Common myeloid progenitor, CD34-positive (primary cell): ENCODE measurements around the gene TUFT1.

Experiments
- CTCF ChIA-PET: fragments of 350-600 bp; sonication (Branson Sonifier 250); formaldehyde crosslinking; loops from one replicate; lab custom pipeline; 2021; ENCODE audit warnings: antibody characterized with exemption; lab: Charles Lee
- POLR2A ChIA-PET: fragments of 350-600 bp; sonication (Branson Sonifier 250); formaldehyde crosslinking; loops from one replicate; lab custom pipeline; 2021; ENCODE audit warnings: antibody characterized with exemption; lab: Charles Lee
- DNase-seq, 3 donors: peaks; one replicate each; pipeline versions ENCODE4 v3.0.0 to v3.0.0-alpha.2; 2013
- H3K27ac ChIP-seq, 2 experiments: 1 replicate in 1 of 2; 2 replicates in 1 of 2; pipeline ENCODE4 v1.7.0; 2013; ENCODE audit warnings: inconsistent platforms in 2 of 2, low read length in 2 of 2, mild to moderate bottlenecking in 2 of 2, low read depth in 1 of 2, moderate library complexity in 1 of 2; ENCODE audit not compliant: severe bottlenecking in 2 of 2, insufficient read depth in 1 of 2, poor library complexity in 1 of 2
- H3K27me3 ChIP-seq, 5 experiments: replicated peaks in 2 of 5; 1 replicate in 3 of 5; 2 replicates in 2 of 5; pipeline versions ENCODE4 v1.6.1 to v1.7.0; 2013; ENCODE audit warnings: low read length in 4 of 5, mild to moderate bottlenecking in 2 of 5, moderate library complexity in 2 of 5, inconsistent platforms in 1 of 5; ENCODE audit not compliant: insufficient read depth in 5 of 5, control insufficient read depth in 4 of 5
- H3K36me3 ChIP-seq, 4 experiments: 1 replicate in 2 of 4; 2 replicates in 2 of 4; pipeline versions ENCODE4 v1.6.1 to v1.7.0; 2013; ENCODE audit warnings: low read length in 3 of 4, control low read depth in 1 of 4, mild to moderate bottlenecking in 1 of 4; ENCODE audit not compliant: control insufficient read depth in 4 of 4, insufficient read depth in 4 of 4
- H3K4me1 ChIP-seq, 4 experiments: 1 replicate in 3 of 4; 2 replicates in 1 of 4; pipeline versions ENCODE4 v1.6.1 to v1.7.1; 2013; ENCODE audit warnings: low read length in 3 of 4, mild to moderate bottlenecking in 3 of 4, control low read depth in 1 of 4, inconsistent platforms in 1 of 4, moderate library complexity in 1 of 4; ENCODE audit not compliant: control insufficient read depth in 4 of 4, insufficient read depth in 4 of 4; ENCODE audit errors: control extremely low read depth in 1 of 4
- H3K4me3 ChIP-seq, 7 experiments: 1 replicate in 4 of 7; 2 replicates in 3 of 7; pipeline versions ENCODE4 v1.5.1 to v1.7.0; 2013; ENCODE audit warnings: mild to moderate bottlenecking in 7 of 7, low read length in 6 of 7, moderate library complexity in 6 of 7, inconsistent platforms in 2 of 7, low read depth in 2 of 7, control low read depth in 1 of 7; ENCODE audit not compliant: insufficient read depth in 4 of 7, control insufficient read depth in 1 of 7; ENCODE audit errors: extremely low read depth in 1 of 7
- H3K9me3 ChIP-seq, 5 experiments: 1 replicate in 4 of 5; 2 replicates in 1 of 5; pipeline versions ENCODE4 v1.6.1 to v1.7.1; 2013; ENCODE audit warnings: low read length in 4 of 5, mild to moderate bottlenecking in 2 of 5, inconsistent platforms in 1 of 5, low read depth in 1 of 5, moderate library complexity in 1 of 5; ENCODE audit not compliant: control insufficient read depth in 4 of 5, insufficient read depth in 2 of 5; ENCODE audit errors: control extremely low read depth in 1 of 5
- WGBS: methylation state at CpG from one replicate; pipeline ENCODE4 v1.1.5; 2013; ENCODE audit not compliant: insufficient coverage; 5-methylcytosine and 5-hydroxymethylcytosine counted together

TUFT1 gene

GRCh38 chr1:151541752-151542151 lies 1.6 kb downstream of the TUFT1 start:
- peaks cover 6 to 22% (median 20%) of the 10 kb centered on the region in 4 experiments for H3K4me1 ChIP-seq
- ChIA-PET POLR2A (no interaction called here), CTCF (interaction anchor here (0.6 to 1.2 kb wide), 3 partner anchors 100 to 986 kb away, joined by 3 read pairs; no protein-coding TSS in a partner anchor)
- H3K27me3 ChIP-seq, result peaks cover 0 to 10% (median 4%) of the 10 kb centered on the region in 5 experiments
- WGBS, result 93% methylated on average over 3 of the region's 5 CpGs
- no peak overlapping the region for H3K27ac ChIP-seq
- no peak for DNase-seq
- no peak overlapping the region for H3K4me3 ChIP-seq
- no peaks in the 10 kb centered on the region for H3K36me3 ChIP-seq
- H3K9me3 ChIP-seq, result no peaks in the 10 kb centered on the region

- Histone ChIP-seq H3K36me3 (no peaks in the 10 kb centered on the region), H3K4me3 (no peak overlapping the region), H3K4me1 (peaks cover 6 to 27% (median 20%) of the 10 kb centered on the region in 4 experiments), H3K27me3 (peaks cover 0 to 10% (median 4%) of the 10 kb centered on the region in 5 experiments), H3K27ac (no peak overlapping the region), H3K9me3 (no peaks in the 10 kb centered on the region)
- CTCF ChIA-PET, result no interaction called here
- no peak for DNase-seq
- POLR2A ChIA-PET, result no interaction called here
- 90% methylated on average over 2 of the region's 3 CpGs for WGBS
Observed at GRCh38 chr1:151542710-151543129, 2.6 kb downstream of the TUFT1 start.

DNA sequence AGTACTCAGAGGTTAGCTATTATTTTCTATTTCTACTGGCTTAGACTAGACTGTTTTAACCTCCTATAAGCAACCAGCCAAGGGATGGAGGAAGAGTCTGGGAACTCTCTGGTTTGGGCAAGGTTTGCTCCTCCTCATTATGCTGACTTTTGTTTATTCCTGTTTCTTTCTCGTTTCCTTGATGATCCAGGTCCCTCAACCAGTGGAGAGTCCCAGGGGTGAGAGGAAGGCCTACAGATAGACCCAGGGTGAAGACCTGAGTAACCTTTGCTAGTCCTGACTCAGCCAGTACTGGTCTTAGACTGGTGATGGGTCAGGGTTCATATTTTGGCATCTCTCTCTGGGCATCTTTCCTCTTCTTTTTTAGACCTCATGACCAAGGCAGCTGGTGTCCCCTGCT lies 5.4 kb downstream of the TUFT1 start:
- no peaks in the 10 kb centered on the region for H3K36me3 ChIP-seq
- H3K4me1 ChIP-seq, result peaks cover 0 to 17% (median 9%) of the 10 kb centered on the region in 4 experiments
- peaks cover 0 to 10% (median 4%) of the 10 kb centered on the region in 5 experiments for H3K27me3 ChIP-seq
- no peak for DNase-seq
- CTCF ChIA-PET, result no interaction called here
- H3K4me3 ChIP-seq, result no peak overlapping the region
- POLR2A ChIA-PET, result no interaction called here
- no peak overlapping the region for H3K27ac ChIP-seq
- no peaks in the 10 kb centered on the region for H3K9me3 ChIP-seq
- WGBS, result 100% methylated on average over 1 of the region's 1 CpG

GRCh38 chr1:151546011-151546925 lies 6.2 kb downstream of the TUFT1 start:
- peaks cover 0 to 10% (median 3%) of the 10 kb centered on the region in 4 experiments for H3K4me1 ChIP-seq
- 88% methylated on average over 1 of the region's 4 CpGs for WGBS
- no peaks in the 10 kb centered on the region for H3K36me3 ChIP-seq
- peaks cover 0 to 10% (median 4%) of the 10 kb centered on the region in 5 experiments for H3K27me3 ChIP-seq
- no peak overlapping the region for H3K27ac ChIP-seq
- ChIA-PET CTCF (no interaction called here), POLR2A (no interaction called here)
- no peak overlapping the region for H3K4me3 ChIP-seq
- H3K9me3 ChIP-seq, result no peaks in the 10 kb centered on the region
- DNase-seq, result no peak

DNA sequence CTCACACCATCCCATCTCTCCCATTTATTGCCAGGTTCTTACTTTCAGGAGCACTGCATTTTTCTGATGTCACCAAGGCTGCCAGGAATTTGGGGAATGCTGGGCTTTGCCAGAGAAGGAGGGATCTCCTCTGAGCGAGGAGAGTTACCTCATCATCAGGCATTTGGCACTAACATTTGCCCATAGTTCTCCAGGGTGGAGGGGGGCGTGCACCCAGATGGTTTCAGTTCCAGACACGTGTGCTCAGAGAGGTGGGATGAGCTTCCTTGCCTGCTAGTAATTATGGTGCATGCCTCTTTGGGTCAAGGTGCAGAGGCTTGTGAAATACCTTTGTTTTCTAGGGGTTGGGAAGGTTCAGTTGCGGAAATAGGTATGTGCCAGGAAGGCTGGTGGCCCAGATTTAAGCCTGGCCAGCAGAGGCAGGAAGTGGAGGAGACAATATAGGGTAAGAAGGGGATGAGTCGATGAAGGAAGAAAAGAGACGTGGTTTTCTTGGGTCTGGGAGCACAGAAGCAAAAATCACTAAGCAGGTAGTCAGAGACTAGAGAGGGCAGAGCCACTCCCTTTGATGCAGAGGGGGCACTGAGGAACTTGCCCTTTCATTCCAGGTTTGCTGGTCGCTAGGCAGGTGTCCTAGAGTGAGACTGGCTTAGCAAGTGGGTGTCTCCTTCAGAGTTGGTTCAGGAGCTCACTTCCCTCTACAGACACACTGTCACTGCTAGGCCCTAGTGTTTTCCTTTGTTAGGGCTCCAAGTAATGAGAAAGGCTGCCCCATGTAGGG lies 7.2 kb downstream of the TUFT1 start:
- H3K27me3 ChIP-seq, result peaks cover 0 to 4% (median 0%) of the 10 kb centered on the region in 5 experiments
- no peak for DNase-seq
- WGBS, result 94% methylated on average over 7 of the region's 7 CpGs
- H3K27ac ChIP-seq, result no peak overlapping the region
- peaks cover 0 to 8% (median 0%) of the 10 kb centered on the region in 4 experiments for H3K4me1 ChIP-seq
- H3K9me3 ChIP-seq, result no peaks in the 10 kb centered on the region
- no peak overlapping the region for H3K4me3 ChIP-seq
- POLR2A ChIA-PET, result no interaction called here
- CTCF ChIA-PET, result no interaction called here
- H3K36me3 ChIP-seq, result no peaks in the 10 kb centered on the region

GRCh38 chr1:151547900-151548230 lies 7.8 kb downstream of the TUFT1 start:
- H3K4me3 ChIP-seq, result no peak overlapping the region
- H3K27me3 ChIP-seq, result peaks cover 0 to 1% (median 0%) of the 10 kb centered on the region in 5 experiments
- H3K36me3 ChIP-seq, result no peaks in the 10 kb centered on the region
- H3K9me3 ChIP-seq, result no peaks in the 10 kb centered on the region
- CTCF ChIA-PET, result interaction anchor here (1.1 kb wide), 1 partner anchor 46 kb away, joined by 3 read pairs; no protein-coding TSS in a partner anchor
- DNase-seq, result no peak
- POLR2A ChIA-PET, result interaction anchor here (0.6 kb wide), 1 partner anchor 203 kb away, joined by 6 read pairs; no protein-coding TSS in a partner anchor
- no peak overlapping the region for H3K27ac ChIP-seq
- 100% methylated on average over 1 of the region's 3 CpGs for WGBS
- peaks cover 0 to 8% (median 0%) of the 10 kb centered on the region in 4 experiments for H3K4me1 ChIP-seq
